Posterior cingulate gyrus (tissue), 11 donors: ENCODE data around the gene BRI3.
A peak's percentile ranks its signal among the peaks of the same experiment; 100 is the strongest.

ENCODE experiments used
- DNase-seq, 10 donors: peaks; one replicate each; pipeline versions ENCODE4 v3.0.0 to v3.0.0-alpha.2; 2020 to 2021; ENCODE audit warnings: mixed read lengths in 3 of 10
- intact Hi-C: fragments of 100-400 bp; cut with DNase I; formaldehyde crosslinking; loops from one replicate; pipeline ENCODE4 v1.15.1; 2023

Gene BRI3, protein sequence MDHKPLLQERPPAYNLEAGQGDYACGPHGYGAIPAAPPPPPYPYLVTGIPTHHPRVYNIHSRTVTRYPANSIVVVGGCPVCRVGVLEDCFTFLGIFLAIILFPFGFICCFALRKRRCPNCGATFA

DNA sequence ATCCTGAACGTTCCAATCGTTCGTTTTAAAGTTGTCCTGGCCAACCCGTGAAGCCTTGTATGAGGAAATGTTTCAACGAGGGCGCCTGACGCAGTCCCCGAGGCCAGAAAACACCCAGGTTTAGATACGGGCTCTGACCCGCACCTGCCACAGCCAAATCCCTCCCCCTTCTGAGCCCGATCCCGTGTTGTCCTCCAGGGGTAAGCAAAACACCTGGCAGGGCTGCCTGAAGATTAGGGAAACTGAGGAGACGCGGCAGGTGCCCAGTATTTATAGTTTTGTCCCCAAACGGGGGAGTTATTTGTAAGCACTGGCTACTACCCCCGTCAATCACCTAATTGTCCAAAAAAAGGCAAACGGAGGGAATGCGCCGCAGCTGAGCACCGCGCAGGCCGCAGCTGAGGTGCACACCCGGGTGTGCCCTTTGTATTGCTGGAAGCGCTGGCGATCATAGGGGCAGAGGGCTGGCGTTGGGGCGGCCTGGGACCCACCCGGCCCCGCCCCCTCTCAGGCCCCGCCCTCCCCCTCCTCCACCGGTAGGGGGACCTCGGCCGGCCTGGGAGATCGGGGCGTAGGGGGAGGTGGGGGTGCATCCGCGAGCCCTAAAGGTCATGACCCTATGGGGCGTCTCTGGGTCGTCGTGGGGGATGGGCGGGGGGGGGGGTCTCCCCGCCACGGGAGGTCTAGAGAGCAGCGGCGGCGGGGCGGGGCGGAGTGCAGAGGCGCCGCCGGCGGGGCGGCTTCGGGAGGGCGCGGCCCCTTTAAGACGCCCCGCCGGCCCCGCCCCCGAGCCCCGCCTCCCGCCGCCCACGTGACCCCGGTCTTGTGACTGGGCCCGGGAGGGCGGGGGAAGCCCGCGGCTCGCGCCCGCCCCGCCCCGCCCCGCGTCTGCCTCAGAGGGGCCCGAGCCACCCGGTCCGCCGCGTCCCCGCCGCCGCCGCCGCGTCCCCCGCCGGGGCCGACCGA, at the start of gene BRI3:
BRI3 (plus strand) TSS at position 896 of the 966 bp plus-strand sequence. CDS start 110 bp downstream, outside the sequence.
- intact Hi-C loops, result loop anchor here (2.0 kb wide), 1 partner anchor 28 kb away; the partner anchor contains the start of gene TECPR1
- peak; percentile 77 to 97 (median 84) for DNase-seq

GRCh38 chr7:98232263-98232585, 49.3 kb upstream of the BRI3 start:
- intact Hi-C loops, result no loop called here
- DNase-seq, result peak in 2 of 10 donors; percentile 23 to 71

- intact Hi-C loops, result no loop called here
- peak in 3 of 10 donors; percentile 52 to 68 (median 66) for DNase-seq
These were observed 48.7 kb upstream of the BRI3 start for GRCh38 chr7:98232799-98233198.

DNA sequence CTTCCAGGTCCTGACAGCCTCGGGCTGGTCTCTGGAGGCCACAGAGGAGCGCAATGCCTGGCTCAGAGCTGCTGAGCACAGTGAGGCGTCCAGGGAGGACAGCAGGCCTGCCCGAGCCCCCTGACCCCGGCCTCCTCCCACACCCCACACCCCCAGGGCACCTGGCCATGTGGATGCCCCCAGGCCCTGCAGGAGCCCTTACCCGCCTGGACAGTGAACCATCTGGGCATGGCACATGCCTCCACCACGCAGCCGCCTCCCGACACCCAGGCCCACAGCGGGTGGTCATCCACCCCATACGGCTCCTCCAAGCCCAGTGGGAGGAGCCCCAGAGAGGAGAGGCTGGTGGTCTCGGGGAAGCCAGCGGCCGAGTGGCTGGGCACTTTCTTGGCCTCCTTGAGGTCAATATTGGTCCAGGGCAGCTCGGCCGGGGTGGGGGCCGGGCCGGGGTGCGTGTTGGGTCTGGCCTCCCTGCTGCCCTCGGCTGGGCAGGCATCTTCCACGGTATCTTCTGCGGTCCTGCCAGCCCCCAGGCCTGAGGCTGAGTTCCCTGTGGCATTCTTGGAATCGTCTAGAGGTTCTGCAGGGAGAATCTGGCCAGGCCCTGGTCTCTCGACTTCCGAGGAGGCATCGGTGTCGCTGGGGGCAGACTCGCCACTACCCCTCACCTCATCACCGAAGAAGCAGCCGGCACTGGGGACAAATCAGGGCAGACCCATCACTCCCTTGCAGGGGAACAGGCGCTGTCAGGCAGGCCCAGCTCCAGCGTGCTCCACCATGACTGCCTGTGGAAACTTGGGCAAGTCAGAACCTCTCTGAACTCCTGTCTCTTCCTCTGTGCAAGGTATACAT, 48.0 kb upstream of the BRI3 start:
- intact Hi-C loops, result no loop called here
- peak in 2 of 10 donors; percentile 62 to 81 for DNase-seq

DNA sequence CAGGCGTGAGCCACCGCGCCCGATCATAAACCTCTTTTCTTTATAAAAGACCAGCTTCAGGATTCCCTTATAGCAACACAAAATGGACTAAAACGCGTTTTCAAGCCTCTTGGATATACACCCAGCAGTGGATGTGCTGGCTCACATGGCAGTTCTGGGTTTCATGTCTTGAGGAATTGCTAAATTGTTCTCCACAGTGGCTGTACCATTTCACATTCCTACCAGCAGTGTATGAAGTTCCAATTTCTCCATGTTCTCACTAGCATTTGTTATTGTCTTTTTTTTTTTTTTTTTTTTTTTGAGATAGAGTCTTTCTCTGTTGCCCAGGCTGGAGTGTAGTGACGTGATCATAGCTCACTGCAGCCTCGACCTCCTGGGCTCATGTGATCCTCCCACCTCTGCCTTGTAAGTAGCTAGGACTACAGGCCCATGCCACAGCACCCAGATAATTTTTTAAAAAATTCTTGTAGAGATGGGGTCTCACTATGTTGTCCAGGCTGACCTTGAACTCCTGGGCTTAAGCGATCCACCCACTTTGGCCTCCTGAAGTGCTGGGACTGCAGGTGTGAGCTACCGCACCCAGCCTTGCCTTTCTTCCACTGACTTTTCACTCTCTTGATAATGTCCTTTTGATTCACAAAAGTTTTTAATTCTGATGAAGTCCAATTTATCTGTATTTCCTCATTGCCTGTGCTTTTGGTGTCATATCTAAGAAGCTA, 46.9 kb upstream of the BRI3 start:
- intact Hi-C loops, result no loop called here
- DNase-seq, result no peak

DNA sequence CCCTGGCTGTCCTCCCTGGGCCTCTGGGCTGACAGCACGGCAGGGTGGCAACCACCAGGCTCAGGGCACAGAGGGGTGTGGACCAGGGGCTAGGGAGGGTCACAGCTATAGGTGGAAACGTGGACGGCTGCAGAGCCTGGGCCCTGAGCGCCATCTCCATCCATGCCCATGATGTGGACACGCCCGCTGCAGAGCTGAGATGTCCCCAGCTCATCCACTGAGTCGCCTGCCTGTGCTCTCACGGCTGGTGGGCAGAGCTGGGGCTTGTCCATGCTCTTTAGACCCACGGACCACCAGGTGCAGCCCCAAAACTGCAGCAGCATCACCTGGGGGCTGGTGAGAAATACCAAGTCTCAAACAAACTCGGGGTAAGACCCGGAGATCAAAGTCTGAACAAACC, 45.6 kb upstream of the BRI3 start:
- intact Hi-C loops, result no loop called here
- DNase-seq, result peak in 2 of 10 donors; percentile 51 to 76

DNA sequence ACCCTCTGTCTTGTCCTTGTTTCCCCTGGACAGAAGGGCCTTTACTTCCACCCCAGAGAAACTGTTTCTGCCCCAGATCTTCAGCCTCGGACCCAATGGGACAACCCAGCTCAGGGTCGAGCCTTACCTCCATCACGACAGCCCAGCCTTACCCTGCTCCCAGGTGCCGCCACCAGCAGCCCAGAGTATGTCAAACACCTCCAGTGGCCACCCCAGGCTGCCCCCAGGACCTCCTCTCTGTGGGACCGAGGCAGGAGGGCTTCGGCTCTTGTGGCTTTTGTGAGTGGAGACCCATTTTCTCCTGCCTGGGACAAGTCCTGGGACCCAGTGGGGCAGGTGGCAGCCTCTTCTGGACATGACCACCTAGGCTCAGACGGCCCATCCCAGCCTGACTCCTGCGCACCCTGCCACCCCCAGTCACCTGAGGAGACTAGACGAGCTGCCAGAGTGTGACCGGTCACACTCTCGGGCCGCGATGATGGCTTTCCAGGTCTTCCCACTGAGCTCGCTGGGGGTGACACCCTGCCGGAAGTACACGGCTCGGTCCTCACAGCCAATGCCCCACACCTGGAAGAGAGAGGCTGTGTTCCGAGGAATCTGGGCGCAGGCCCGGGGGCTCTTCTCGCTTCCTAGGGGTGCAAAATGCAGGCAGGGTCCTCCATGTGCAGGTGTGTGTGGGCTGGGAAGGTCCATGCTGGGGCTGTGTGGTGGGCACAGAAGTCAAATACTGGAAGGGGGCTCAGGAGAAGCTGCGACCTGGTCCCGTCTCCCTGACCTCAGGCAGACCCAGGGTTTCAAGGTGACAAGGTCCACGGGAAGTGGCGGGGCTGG, 44.9 kb upstream of the BRI3 start:
- DNase-seq, result peak in 2 of 10 donors; percentile 58 to 80
- intact Hi-C loops, result no loop called here

- intact Hi-C loops, result no loop called here
- DNase-seq, result peak in 1 of 10 donors; percentile 46
These were observed 43.4 kb upstream of the BRI3 start for GRCh38 chr7:98238076-98238475.

- intact Hi-C loops, result no loop called here
- peak in 2 of 10 donors; percentile 55 to 66 for DNase-seq
These were observed 42.5 kb upstream of the BRI3 start for GRCh38 chr7:98238976-98239375.

DNA sequence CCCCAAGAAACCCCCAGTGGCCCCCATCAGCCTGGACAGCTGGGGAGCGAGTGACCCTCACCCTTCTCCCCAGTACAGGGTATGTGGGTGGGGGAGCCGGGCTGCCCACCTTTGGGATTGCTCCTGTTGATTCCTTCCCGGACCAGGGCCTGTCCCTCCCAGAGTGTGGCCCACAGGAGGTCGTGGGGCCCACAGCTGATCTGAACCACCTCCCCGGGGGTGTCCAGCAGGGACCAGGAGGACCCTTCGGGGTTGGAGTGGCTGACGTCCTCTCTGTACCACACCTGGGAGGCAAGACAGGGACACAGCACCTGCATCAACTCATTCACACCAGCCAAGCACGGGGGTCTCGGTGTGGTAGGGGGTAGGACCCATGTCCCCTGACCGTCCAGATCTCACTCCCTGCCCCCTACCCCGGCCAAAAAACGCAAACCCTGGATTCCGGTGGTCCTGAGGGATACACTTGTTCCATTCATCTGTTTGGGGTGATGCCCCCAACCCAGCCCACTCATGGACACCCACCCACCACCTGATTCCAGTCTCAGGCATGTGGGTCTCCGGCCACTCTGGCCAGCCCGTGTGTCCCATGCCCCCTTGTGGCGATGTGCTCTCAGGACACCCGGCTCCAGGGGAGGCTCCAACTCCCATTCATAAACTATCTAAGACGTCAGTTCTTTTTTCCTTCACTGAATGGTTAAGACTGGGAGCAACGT, 40.4 kb upstream of the BRI3 start:
- intact Hi-C loops, result loop anchor here (5.0 kb wide), 1 partner anchor 219 kb away; no protein-coding TSS in a partner anchor
- DNase-seq, result peak in 8 of 10 donors; percentile 28 to 93 (median 52)

- intact Hi-C loops, result loop anchor here (5.0 kb wide), 1 partner anchor 219 kb away; no protein-coding TSS in a partner anchor
- peak in 1 of 10 donors; percentile 51 for DNase-seq
These were observed 39.7 kb upstream of the BRI3 start for GRCh38 chr7:98241674-98242241.

- DNase-seq, result no peak
- intact Hi-C loops, result loop anchor here (5.0 kb wide), 1 partner anchor 220 kb away; no protein-coding TSS in a partner anchor
These were observed 39.1 kb upstream of the BRI3 start for GRCh38 chr7:98242342-98242741.

DNA sequence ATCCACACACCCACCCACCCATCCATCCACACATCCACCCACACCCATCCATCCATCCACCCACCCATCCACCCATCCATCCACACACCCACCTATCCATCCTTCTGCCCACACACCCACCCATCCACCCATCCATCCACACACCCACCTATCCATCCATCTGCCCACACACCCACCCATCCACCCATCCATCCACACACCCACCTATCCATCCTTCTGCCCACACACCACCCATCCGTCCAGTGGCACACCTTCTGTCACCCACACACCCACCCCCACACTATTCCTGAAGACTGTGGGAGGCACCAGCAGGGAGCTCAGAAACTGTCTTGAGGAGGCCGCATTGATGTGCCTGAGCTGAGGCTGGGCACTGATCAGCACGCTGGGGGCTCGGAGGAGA, 38.6 kb upstream of the BRI3 start:
- intact Hi-C loops, result loop anchor here (5.0 kb wide), 1 partner anchor 221 kb away; no protein-coding TSS in a partner anchor
- DNase-seq, result no peak

- intact Hi-C loops, result loop anchor here (5.0 kb wide), 1 partner anchor 223 kb away; no protein-coding TSS in a partner anchor
These were observed 36.6 kb upstream of the BRI3 start for GRCh38 chr7:98244871-98245270.

GRCh38 chr7:98248156-98248555, 33.3 kb upstream of the BRI3 start:
- no peak for DNase-seq
- intact Hi-C loops, result no loop called here

More at GRCh38 chr7:98244871-98245270, 36.6 kb upstream of the BRI3 start:
- DNase-seq, result no peak

GRCh38 chr7:98249106-98249505, 32.4 kb upstream of the BRI3 start:
- intact Hi-C loops, result no loop called here
- no peak for DNase-seq

DNA sequence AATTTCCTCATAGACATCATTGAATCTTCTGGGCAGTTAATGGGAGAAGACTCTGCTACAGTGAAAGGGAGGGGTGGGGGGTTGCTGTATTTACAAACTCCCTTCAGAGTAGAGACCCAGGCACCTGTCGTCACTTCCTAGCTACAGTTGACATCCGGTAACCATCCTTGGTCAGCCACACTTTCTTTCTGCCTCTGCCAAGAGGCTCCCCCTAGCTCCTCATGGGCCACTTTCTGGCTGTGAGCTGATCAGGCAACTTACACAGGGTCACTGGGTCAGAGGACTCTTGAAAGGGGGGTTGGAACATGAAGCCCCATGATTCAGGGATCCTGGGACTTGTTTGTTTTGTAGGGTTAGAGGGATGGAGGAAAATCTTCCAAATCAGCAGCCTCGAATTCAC, 30.7 kb upstream of the BRI3 start:
- no peak for DNase-seq
- intact Hi-C loops, result no loop called here

DNA sequence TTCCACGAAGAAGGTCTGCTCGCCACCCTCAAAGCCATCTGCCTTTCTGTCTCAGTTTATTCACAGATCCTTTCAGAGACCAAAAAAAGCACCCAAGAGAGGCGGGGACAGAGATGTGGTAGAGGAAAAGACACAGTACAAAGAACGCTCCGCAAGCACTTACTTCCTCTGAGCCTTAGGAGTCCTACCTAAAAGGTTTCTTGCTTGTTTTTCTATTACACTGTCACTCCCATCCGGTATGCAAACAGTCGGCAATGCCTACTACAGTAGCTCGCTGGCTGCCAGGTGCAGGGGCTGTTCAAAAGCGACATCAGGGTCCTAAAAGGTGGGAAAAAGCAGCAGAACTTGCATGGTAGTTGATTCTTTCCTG, 30.3 kb upstream of the BRI3 start:
- intact Hi-C loops, result no loop called here
- no peak for DNase-seq
